ENCODE measurements around the gene ECE1.
"Not testable (repeated sequence)": the region's sequence is repeated elsewhere in the genome, so short reads cannot be mapped to it uniquely, and the experiment has no call there.

Gene ECE1

GRCh38 chr1:21290546-21290944, 282 bp upstream of the ECE1 start:
- H3K27me3 ChIP-seq (ENCODE audit: insufficient read depth, low read depth, severe bottlenecking) = no peaks in the 10 kb centered on the region
- no peaks in the 10 kb centered on the region for H3K36me3 ChIP-seq
- H3K27ac ChIP-seq = peak overlapping the region; percentile 76
- H3K9me3 ChIP-seq (ENCODE audit: severe bottlenecking) = no peaks in the 10 kb centered on the region
- DNase-seq = no peak
- no peak for TF ChIP-seq CTCF (IDR thresholded peaks at IDR 0.05; ENCODE audit: low read depth, low read length)
- H3K4me3 ChIP-seq (ENCODE audit: low read depth, low read length) = peak overlapping the region; percentile 81

GRCh38 chr1:21289127-21289526, 1.1 kb downstream of the ECE1 start:
- TF ChIP-seq CTCF (IDR thresholded peaks at IDR 0.05; ENCODE audit: low read depth, low read length) = no peak
- H3K27me3 ChIP-seq (ENCODE audit: insufficient read depth, low read depth, severe bottlenecking) = no peaks in the 10 kb centered on the region
- no peak for DNase-seq
- no peaks in the 10 kb centered on the region for H3K36me3 ChIP-seq
- H3K27ac ChIP-seq = no peak overlapping the region
- no peaks in the 10 kb centered on the region for H3K9me3 ChIP-seq (ENCODE audit: severe bottlenecking)
- no peak overlapping the region for H3K4me3 ChIP-seq (ENCODE audit: low read depth, low read length)

GRCh38 chr1:21287905-21288514, 2.3 kb downstream of the ECE1 start:
- DNase-seq = no peak
- H3K36me3 ChIP-seq = no peaks in the 10 kb centered on the region
- H3K9me3 ChIP-seq (ENCODE audit: severe bottlenecking) = no peaks in the 10 kb centered on the region
- H3K4me3 ChIP-seq (ENCODE audit: low read depth, low read length) = no peak overlapping the region
- TF ChIP-seq CTCF (IDR thresholded peaks at IDR 0.05; ENCODE audit: low read depth, low read length) = no peak
- H3K27me3 ChIP-seq (ENCODE audit: insufficient read depth, low read depth, severe bottlenecking) = no peaks in the 10 kb centered on the region
- no peak overlapping the region for H3K27ac ChIP-seq

- H3K27ac ChIP-seq; H3K27me3 ChIP-seq (ENCODE audit: insufficient read depth, low read depth, severe bottlenecking); DNase-seq; H3K9me3 ChIP-seq (ENCODE audit: severe bottlenecking); H3K36me3 ChIP-seq; H3K4me3 ChIP-seq (ENCODE audit: low read depth, low read length): not testable (repeated sequence)
These were observed 4.9 kb downstream of the ECE1 start for GRCh38 chr1:21285386-21285785.

GRCh38 chr1:21285055-21285372, 5.2 kb downstream of the ECE1 start:
- no peak for DNase-seq
- TF ChIP-seq CTCF (IDR thresholded peaks at IDR 0.05; ENCODE audit: low read depth, low read length) = no peak
- Histone ChIP-seq H3K27me3 (ENCODE audit: insufficient read depth, low read depth, severe bottlenecking) (no peaks in the 10 kb centered on the region), H3K36me3 (no peaks in the 10 kb centered on the region), H3K9me3 (ENCODE audit: severe bottlenecking) (no peaks in the 10 kb centered on the region), H3K27ac (no peak overlapping the region), H3K4me3 (ENCODE audit: low read depth, low read length) (no peak overlapping the region)

GRCh38 chr1:21284206-21285054, 5.8 kb downstream of the ECE1 start:
- no peaks in the 10 kb centered on the region for H3K9me3 ChIP-seq (ENCODE audit: severe bottlenecking)
- no peaks in the 10 kb centered on the region for H3K27me3 ChIP-seq (ENCODE audit: insufficient read depth, low read depth, severe bottlenecking)
- no peak overlapping the region for H3K4me3 ChIP-seq (ENCODE audit: low read depth, low read length)
- no peak for TF ChIP-seq CTCF (IDR thresholded peaks at IDR 0.05; ENCODE audit: low read depth, low read length)
- no peaks in the 10 kb centered on the region for H3K36me3 ChIP-seq
- DNase-seq = no peak
- H3K27ac ChIP-seq = no peak overlapping the region

All from WERI-Rb-1 (cell line).